Astrocyte (in vitro differentiated cells and primary cell): ENCODE measurements around the gene CORO6. TPM values are rescaled to one million over a fixed set of nuclear protein-coding genes. Genes with fewer than 3 reads are reported as not detected.

Source experiments
- DNase-seq: peaks from one replicate; pipeline ENCODE4 v3.0.0-alpha.2; 2010; ENCODE audit warnings: low read depth
- FAIRE-seq: peaks from 2 replicates; lab custom pipeline; 2011; peaks lifted over from hg19 to GRCh38; lab: Jason Lieb, UNC
- H2AFZ ChIP-seq: 2 replicates; pipeline ENCODE4 v1.6.0; 2012; ENCODE audit warnings: low read depth, low read length, inconsistent platforms
- H3K27ac ChIP-seq: 2 replicates; pipeline ENCODE4 v1.5.1; 2011; ENCODE audit warnings: low read depth, low read length, inconsistent platforms
- H3K27me3 ChIP-seq: 2 replicates; pipeline ENCODE4 v1.6.0; 2011; ENCODE audit warnings: low read length, inconsistent platforms; ENCODE audit not compliant: insufficient read depth
- H3K36me3 ChIP-seq: 2 replicates; pipeline ENCODE4 v1.5.1; 2011; ENCODE audit warnings: low read length, inconsistent platforms; ENCODE audit not compliant: insufficient read depth
- H3K4me1 ChIP-seq: 2 replicates; pipeline ENCODE4 v1.5.1; 2011; ENCODE audit warnings: low read length, inconsistent platforms; ENCODE audit not compliant: insufficient read depth
- H3K4me2 ChIP-seq: 2 replicates; pipeline ENCODE4 v1.6.0; 2012; ENCODE audit warnings: low read length, inconsistent platforms
- H3K4me3 ChIP-seq: 2 replicates; pipeline ENCODE4 v1.5.1; 2011; ENCODE audit warnings: low read depth, mild to moderate bottlenecking, low read length, inconsistent platforms; ENCODE audit not compliant: insufficient read depth
- H3K79me2 ChIP-seq: 2 replicates; pipeline ENCODE4 v1.6.0; 2012; ENCODE audit warnings: mild to moderate bottlenecking, low read length, inconsistent platforms; ENCODE audit not compliant: insufficient read depth
- H3K9ac ChIP-seq: 2 replicates; pipeline ENCODE4 v1.6.0; 2012; ENCODE audit warnings: mild to moderate bottlenecking, low read length, inconsistent platforms
- H3K9me3 ChIP-seq: 2 replicates; pipeline ENCODE4 v1.5.1; 2012; ENCODE audit warnings: low read depth, mild to moderate bottlenecking, low read length, inconsistent platforms; ENCODE audit not compliant: insufficient read depth
- H4K20me1 ChIP-seq: 2 replicates; pipeline ENCODE4 v1.6.0; 2012; ENCODE audit warnings: low read length, inconsistent platforms; ENCODE audit not compliant: insufficient read depth
- H3K27ac Mint-ChIP-seq: one replicate; pipeline ENCODE4 v1.8.0; 2021; ENCODE audit warnings: mild to moderate bottlenecking, mixed read lengths; ENCODE audit not compliant: unreplicated experiment
- H3K27me3 Mint-ChIP-seq: one replicate; pipeline ENCODE4 v1.8.0; 2021; ENCODE audit warnings: low read depth, mixed read lengths; ENCODE audit not compliant: unreplicated experiment
- H3K36me3 Mint-ChIP-seq: one replicate; pipeline ENCODE4 v1.8.0; 2021; ENCODE audit warnings: low read depth, mixed read lengths; ENCODE audit not compliant: unreplicated experiment
- H3K4me1 Mint-ChIP-seq: one replicate; pipeline ENCODE4 v1.8.0; 2021; ENCODE audit warnings: low read depth, mixed read lengths; ENCODE audit not compliant: unreplicated experiment
- H3K4me3 Mint-ChIP-seq: one replicate; pipeline ENCODE4 v1.8.0; 2021; ENCODE audit warnings: mild to moderate bottlenecking, moderate library complexity, mixed read lengths; ENCODE audit not compliant: unreplicated experiment
- H3K9me3 Mint-ChIP-seq: one replicate; pipeline ENCODE4 v1.8.0; 2021; ENCODE audit warnings: mild to moderate bottlenecking, mixed read lengths; ENCODE audit not compliant: unreplicated experiment
- CTCF ChIP-seq: IDR thresholded peaks from 2 replicates; pipeline ENCODE4 v1.5.1; 2011; ENCODE audit warnings: low read depth, mild to moderate bottlenecking, inconsistent platforms, low read length, moderate library complexity; ENCODE audit not compliant: insufficient read depth
- EZH2 ChIP-seq: IDR thresholded peaks from 2 replicates; pipeline ENCODE4 v1.6.1; 2012; ENCODE audit warnings: mild to moderate bottlenecking, low read length, inconsistent platforms; ENCODE audit not compliant: insufficient read depth
- total RNA-seq: library from RNA; stranded (reverse); gene quantifications from 2 replicates; pipeline ENCODE4 v1.2.1, GENCODE V29; 2021

The CORO6 gene
- total RNA-seq, 1 donor from 2014 or later: 8.9 TPM

GRCh38 chr17:29633886-29634285 is 11.2 kb upstream of the CORO6 start:
- Mint-ChIP-seq H3K4me3 (no peak overlapping the region), H3K4me1 (peaks cover 2% of the 10 kb centered on the region), H3K9me3 (no peaks in the 10 kb centered on the region), H3K36me3 (peaks cover 20% of the 10 kb centered on the region), H3K27me3 (no peaks in the 10 kb centered on the region), H3K27ac (no peak overlapping the region)
- Histone ChIP-seq H3K4me3 (no peak overlapping the region), H3K9ac (no peak overlapping the region), H4K20me1 (peaks cover 6% of the 10 kb centered on the region), H3K4me1 (peaks cover under 1% of the 10 kb centered on the region), H3K27me3 (no peaks in the 10 kb centered on the region), H3K4me2 (no peak overlapping the region), H3K9me3 (no peaks in the 10 kb centered on the region), H3K79me2 (no peaks in the 10 kb centered on the region), H2AFZ (no peak overlapping the region), H3K27ac (no peak overlapping the region), H3K36me3 (peaks cover 18% of the 10 kb centered on the region)
- FAIRE-seq: no peak
- TF ChIP-seq EZH2 (no peak), CTCF (no peak)
- no peak for DNase-seq

- peaks cover 15% of the 10 kb centered on the region for H3K36me3 Mint-ChIP-seq
- FAIRE-seq (no peak), DNase-seq (no peak)
- Histone ChIP-seq H3K79me2 (no peaks in the 10 kb centered on the region), H4K20me1 (peaks cover 9% of the 10 kb centered on the region), H2AFZ (no peak overlapping the region), H3K4me2 (no peak overlapping the region), H3K9ac (no peak overlapping the region), H3K27ac (no peak overlapping the region), H3K4me1 (no peaks in the 10 kb centered on the region), H3K9me3 (no peaks in the 10 kb centered on the region), H3K36me3 (peaks cover 12% of the 10 kb centered on the region), H3K27me3 (no peaks in the 10 kb centered on the region), H3K4me3 (no peak overlapping the region)
- H3K4me1 Mint-ChIP-seq: no peaks in the 10 kb centered on the region
- no peaks in the 10 kb centered on the region for H3K9me3 Mint-ChIP-seq
- H3K4me3 Mint-ChIP-seq: no peak overlapping the region
- H3K27ac Mint-ChIP-seq: no peak overlapping the region
- TF ChIP-seq EZH2: no peak
- TF ChIP-seq CTCF: no peak
- no peaks in the 10 kb centered on the region for H3K27me3 Mint-ChIP-seq
Observed at GRCh38 chr17:29630630-29631193, 8.0 kb upstream of the CORO6 start.

GRCh38 chr17:29629839-29630238 is 7.1 kb upstream of the CORO6 start:
- peaks cover 14% of the 10 kb centered on the region for H3K36me3 Mint-ChIP-seq
- no peak for FAIRE-seq

More at GRCh38 chr17:29629839-29630238, 7.1 kb upstream of the CORO6 start:
- no peak for TF ChIP-seq CTCF
- TF ChIP-seq EZH2: no peak
- Histone ChIP-seq H3K9ac (no peak overlapping the region), H3K4me2 (no peak overlapping the region), H3K9me3 (no peaks in the 10 kb centered on the region), H4K20me1 (peaks cover 9% of the 10 kb centered on the region), H3K27me3 (no peaks in the 10 kb centered on the region), H2AFZ (no peak overlapping the region), H3K27ac (no peak overlapping the region), H3K36me3 (peaks cover 12% of the 10 kb centered on the region), H3K79me2 (no peaks in the 10 kb centered on the region), H3K4me3 (no peak overlapping the region), H3K4me1 (no peaks in the 10 kb centered on the region)
- no peaks in the 10 kb centered on the region for H3K9me3 Mint-ChIP-seq
- no peak for DNase-seq
- H3K27me3 Mint-ChIP-seq: no peaks in the 10 kb centered on the region
- no peak overlapping the region for H3K27ac Mint-ChIP-seq
- H3K4me1 Mint-ChIP-seq: no peaks in the 10 kb centered on the region
- no peak overlapping the region for H3K4me3 Mint-ChIP-seq
